Measurements from ENCODE around the gene ABI3BP. TPM values are rescaled to one million over a fixed set of nuclear protein-coding genes. Genes with fewer than 3 reads are reported as not detected.
A peak's percentile ranks its signal among the peaks of the same experiment; 100 is the strongest.

Gene ABI3BP
- total and polyA plus RNA-seq, 2 donors (not counting 1 experiment from before 2014, with no cell fraction given) = 4.8 to 62.9 TPM

GRCh38 chr3:100759950-100760349, 233.3 kb downstream of the ABI3BP start:
- H3K4me2 ChIP-seq (ENCODE audit: extremely low read depth, insufficient read depth, low read length) = no peak overlapping the region
- no peak for TF ChIP-seq CTCF (conservative IDR thresholded peaks at IDR 0.05 in 1 of 2, IDR thresholded peaks at IDR 0.05 in 1 of 2; ENCODE audit: low read depth in 1 of 2, low read length in 2 of 2)
- no peak for TF ChIP-seq EZH2 (IDR thresholded peaks at IDR 0.05; ENCODE audit: low read length, missing control alignments)
- peak overlapping the region in 1 of 4 experiments; percentile 14 for H3K4me3 ChIP-seq (replicated peaks in 1 of 4; ENCODE audit: control extremely low read depth in 1 of 4, insufficient read depth in 1 of 4, low read depth in 3 of 4, low read length in 4 of 4)
- no peaks in the 10 kb centered on the region for H3K79me2 ChIP-seq (ENCODE audit: control insufficient read depth, insufficient read depth, low read length)
- no peaks in the 10 kb centered on the region for H4K20me1 ChIP-seq (ENCODE audit: control insufficient read depth, extremely low read depth, insufficient read depth, low read length)
- no peaks in the 10 kb centered on the region for H3K36me3 ChIP-seq (ENCODE audit: control insufficient read depth, insufficient read depth, low read length)
- no peak overlapping the region for H3K9ac ChIP-seq (ENCODE audit: insufficient read depth, low read length)
- no peaks in the 10 kb centered on the region for H3K27me3 ChIP-seq (ENCODE audit: control insufficient read depth, insufficient read depth, low read length)
- H3K27ac ChIP-seq (ENCODE audit: insufficient read depth, low read length) = no peak overlapping the region
- H2AFZ ChIP-seq (ENCODE audit: low read length) = no peak overlapping the region
- no peaks in the 10 kb centered on the region for H3K4me1 ChIP-seq (ENCODE audit: control insufficient read depth, extremely low read depth, insufficient read depth, low read length)
- no peak for DNase-seq (ENCODE audit: low read depth in 2 of 2)
- H3K9me3 ChIP-seq (ENCODE audit: control insufficient read depth, insufficient read depth, low read depth, low read length) = no peaks in the 10 kb centered on the region

- TF ChIP-seq CTCF (conservative IDR thresholded peaks at IDR 0.05 in 1 of 2, IDR thresholded peaks at IDR 0.05 in 1 of 2; ENCODE audit: low read depth in 1 of 2, low read length in 2 of 2) (no peak), EZH2 (IDR thresholded peaks at IDR 0.05; ENCODE audit: low read length, missing control alignments) (no peak)
- Histone ChIP-seq H3K9me3 (ENCODE audit: control insufficient read depth, insufficient read depth, low read depth, low read length) (no peaks in the 10 kb centered on the region), H4K20me1 (ENCODE audit: control insufficient read depth, extremely low read depth, insufficient read depth, low read length) (no peaks in the 10 kb centered on the region), H3K36me3 (ENCODE audit: control insufficient read depth, insufficient read depth, low read length) (no peaks in the 10 kb centered on the region), H3K79me2 (ENCODE audit: control insufficient read depth, insufficient read depth, low read length) (no peaks in the 10 kb centered on the region), H3K9ac (ENCODE audit: insufficient read depth, low read length) (no peak overlapping the region), H3K4me2 (ENCODE audit: extremely low read depth, insufficient read depth, low read length) (no peak overlapping the region), H3K27me3 (ENCODE audit: control insufficient read depth, insufficient read depth, low read length) (no peaks in the 10 kb centered on the region), H3K4me1 (ENCODE audit: control insufficient read depth, extremely low read depth, insufficient read depth, low read length) (no peaks in the 10 kb centered on the region), H3K27ac (ENCODE audit: insufficient read depth, low read length) (no peak overlapping the region), H2AFZ (ENCODE audit: low read length) (no peak overlapping the region), H3K4me3 (replicated peaks in 1 of 4; ENCODE audit: control extremely low read depth in 1 of 4, insufficient read depth in 1 of 4, low read depth in 3 of 4, low read length in 4 of 4) (no peak overlapping the region)
- DNase-seq (ENCODE audit: low read depth in 2 of 2) = peak in 1 of 2 donors; percentile 25
Measured at GRCh38 chr3:100759159-100759558, 234.1 kb downstream of the ABI3BP start.

- no peaks in the 10 kb centered on the region for H3K27me3 ChIP-seq (ENCODE audit: control insufficient read depth, insufficient read depth, low read length)
- H3K4me2 ChIP-seq (ENCODE audit: extremely low read depth, insufficient read depth, low read length) = no peak overlapping the region
- H3K79me2 ChIP-seq (ENCODE audit: control insufficient read depth, insufficient read depth, low read length) = no peaks in the 10 kb centered on the region
- H3K9ac ChIP-seq (ENCODE audit: insufficient read depth, low read length) = no peak overlapping the region
- no peak overlapping the region for H3K4me3 ChIP-seq (replicated peaks in 1 of 4; ENCODE audit: control extremely low read depth in 1 of 4, insufficient read depth in 1 of 4, low read depth in 3 of 4, low read length in 4 of 4)
- H4K20me1 ChIP-seq (ENCODE audit: control insufficient read depth, extremely low read depth, insufficient read depth, low read length) = no peaks in the 10 kb centered on the region
- no peaks in the 10 kb centered on the region for H3K4me1 ChIP-seq (ENCODE audit: control insufficient read depth, extremely low read depth, insufficient read depth, low read length)
- H3K27ac ChIP-seq (ENCODE audit: insufficient read depth, low read length) = no peak overlapping the region
- no peak overlapping the region for H2AFZ ChIP-seq (ENCODE audit: low read length)
- H3K36me3 ChIP-seq (ENCODE audit: control insufficient read depth, insufficient read depth, low read length) = peaks cover under 1% of the 10 kb centered on the region
- no peaks in the 10 kb centered on the region for H3K9me3 ChIP-seq (ENCODE audit: control insufficient read depth, insufficient read depth, low read depth, low read length)
- peak in 1 of 2 donors; percentile 62 for DNase-seq (ENCODE audit: low read depth in 2 of 2)
- TF ChIP-seq CTCF (conservative IDR thresholded peaks at IDR 0.05 in 1 of 2, IDR thresholded peaks at IDR 0.05 in 1 of 2; ENCODE audit: low read depth in 1 of 2, low read length in 2 of 2) (no peak), EZH2 (IDR thresholded peaks at IDR 0.05; ENCODE audit: low read length, missing control alignments) (no peak)
Measured at GRCh38 chr3:100756441-100756840, 236.8 kb downstream of the ABI3BP start.

All from fibroblast of lung (primary cell).